ENCODE results near the gene NUDT14.

Gene NUDT14

GRCh38 chr14:105199093-105199492 is 18.0 kb upstream of the NUDT14 start:
- DNase-seq (ENCODE audit: low read depth) = no peak

- no peak for DNase-seq (ENCODE audit: low read depth)
These were observed 17.5 kb upstream of the NUDT14 start for GRCh38 chr14:105198588-105198987.

GRCh38 chr14:105197211-105197641 is 16.1 kb upstream of the NUDT14 start:
- no peak for DNase-seq (ENCODE audit: low read depth)

GRCh38 chr14:105196265-105196960 is 15.3 kb upstream of the NUDT14 start:
- DNase-seq (ENCODE audit: low read depth) = no peak

- DNase-seq (ENCODE audit: low read depth) = no peak
These were observed 14.6 kb upstream of the NUDT14 start for GRCh38 chr14:105195522-105196264.

GRCh38 chr14:105195051-105195450 is 13.9 kb upstream of the NUDT14 start:
- DNase-seq (ENCODE audit: low read depth) = no peak

- no peak for DNase-seq (ENCODE audit: low read depth)
These were observed 13.0 kb upstream of the NUDT14 start for GRCh38 chr14:105193916-105194782.

- no peak for DNase-seq (ENCODE audit: low read depth)
These were observed 12.0 kb upstream of the NUDT14 start for GRCh38 chr14:105192866-105193731.

- DNase-seq (ENCODE audit: low read depth) = no peak
These were observed 6.9 kb upstream of the NUDT14 start for GRCh38 chr14:105187935-105188524.

- DNase-seq (ENCODE audit: low read depth) = no peak
These were observed 6.0 kb upstream of the NUDT14 start for GRCh38 chr14:105187116-105187515.

GRCh38 chr14:105185973-105186372 is 4.9 kb upstream of the NUDT14 start:
- no peak for DNase-seq (ENCODE audit: low read depth)

GRCh38 chr14:105185001-105185400 is 3.9 kb upstream of the NUDT14 start:
- DNase-seq (ENCODE audit: low read depth) = no peak

- DNase-seq (ENCODE audit: low read depth) = no peak
These were observed 3.3 kb upstream of the NUDT14 start for GRCh38 chr14:105184461-105184860.

GRCh38 chr14:105182296-105183020 is 1.3 kb upstream of the NUDT14 start:
- no peak for DNase-seq (ENCODE audit: low read depth)

- DNase-seq (ENCODE audit: low read depth) = no peak
These were observed 610 bp upstream of the NUDT14 start for GRCh38 chr14:105181549-105182295.

- DNase-seq (ENCODE audit: low read depth) = no peak
These were observed 1.9 kb downstream of the NUDT14 start for GRCh38 chr14:105179191-105179590.

- DNase-seq (ENCODE audit: low read depth) = no peak
These were observed 2.3 kb downstream of the NUDT14 start for GRCh38 chr14:105178868-105179140.

- no peak for DNase-seq (ENCODE audit: low read depth)
These were observed 2.8 kb downstream of the NUDT14 start for GRCh38 chr14:105178069-105178867.

- no peak for DNase-seq (ENCODE audit: low read depth)
These were observed 4.0 kb downstream of the NUDT14 start for GRCh38 chr14:105177082-105177481.

All from activated gamma-delta T cell treated with anti-CD3 and anti-CD28 coated beads, Interleukin-2, amount 50 U/mL, for 16 hours (primary cell).